Osteocyte (in vitro differentiated cells): Measurements from ENCODE around the gene TENM3. TPM values are rescaled to one million over a fixed set of nuclear protein-coding genes. Genes with fewer than 3 reads are reported as not detected.
"Not testable (repeated sequence)": the region's sequence is repeated elsewhere in the genome, so short reads cannot be mapped to it uniquely, and the experiment has no call there.

Source experiments
- DNase-seq: peaks from one replicate; pipeline ENCODE4 v3.0.0; 2021; ENCODE audit warnings: mixed read lengths; ENCODE audit not compliant: unreplicated experiment; ENCODE audit errors: extremely low spot score
- H3K27ac Mint-ChIP-seq: one replicate; pipeline ENCODE4 v1.8.0; 2021; ENCODE audit warnings: mild to moderate bottlenecking, mixed read lengths; ENCODE audit not compliant: unreplicated experiment
- H3K27me3 Mint-ChIP-seq: one replicate; pipeline ENCODE4 v1.8.0; 2021; ENCODE audit warnings: mixed read lengths; ENCODE audit not compliant: unreplicated experiment
- H3K36me3 Mint-ChIP-seq: one replicate; pipeline ENCODE4 v1.8.0; 2021; ENCODE audit warnings: mixed read lengths; ENCODE audit not compliant: unreplicated experiment
- H3K4me1 Mint-ChIP-seq: one replicate; pipeline ENCODE4 v1.8.0; 2021; ENCODE audit warnings: mixed read lengths; ENCODE audit not compliant: unreplicated experiment
- H3K4me3 Mint-ChIP-seq: one replicate; pipeline ENCODE4 v1.8.0; 2021; ENCODE audit warnings: mild to moderate bottlenecking, moderate library complexity, mixed read lengths; ENCODE audit not compliant: unreplicated experiment
- H3K9me3 Mint-ChIP-seq: one replicate; pipeline ENCODE4 v1.8.0; 2021; ENCODE audit warnings: mixed read lengths; ENCODE audit not compliant: unreplicated experiment
- CTCF ChIP-seq: fragments of 200-600 bp; sonication (generic); IDR thresholded peaks from 2 replicates; pipeline ENCODE4 v1.5.0; 2021; ENCODE audit warnings: antibody characterized with exemption, mild to moderate bottlenecking, moderate library complexity
- total RNA-seq: library from RNA; stranded (reverse); gene quantifications from 2 replicates; pipeline ENCODE4 v1.2.1, GENCODE V29; 2021

TENM3 gene
- total RNA-seq, 1 donor from 2014 or later, result 78.3 TPM

GRCh38 chr4:182231496-182231895 lies 11.7 kb upstream of the TENM3 start:
- Mint-ChIP-seq H3K27me3 (no peaks in the 10 kb centered on the region), H3K27ac (no peak overlapping the region), H3K36me3 (peaks cover 2% of the 10 kb centered on the region), H3K4me3 (no peak overlapping the region), H3K9me3 (no peaks in the 10 kb centered on the region), H3K4me1 (peaks cover 30% of the 10 kb centered on the region)
- TF ChIP-seq CTCF, result no peak
- no peak for DNase-seq

DNA sequence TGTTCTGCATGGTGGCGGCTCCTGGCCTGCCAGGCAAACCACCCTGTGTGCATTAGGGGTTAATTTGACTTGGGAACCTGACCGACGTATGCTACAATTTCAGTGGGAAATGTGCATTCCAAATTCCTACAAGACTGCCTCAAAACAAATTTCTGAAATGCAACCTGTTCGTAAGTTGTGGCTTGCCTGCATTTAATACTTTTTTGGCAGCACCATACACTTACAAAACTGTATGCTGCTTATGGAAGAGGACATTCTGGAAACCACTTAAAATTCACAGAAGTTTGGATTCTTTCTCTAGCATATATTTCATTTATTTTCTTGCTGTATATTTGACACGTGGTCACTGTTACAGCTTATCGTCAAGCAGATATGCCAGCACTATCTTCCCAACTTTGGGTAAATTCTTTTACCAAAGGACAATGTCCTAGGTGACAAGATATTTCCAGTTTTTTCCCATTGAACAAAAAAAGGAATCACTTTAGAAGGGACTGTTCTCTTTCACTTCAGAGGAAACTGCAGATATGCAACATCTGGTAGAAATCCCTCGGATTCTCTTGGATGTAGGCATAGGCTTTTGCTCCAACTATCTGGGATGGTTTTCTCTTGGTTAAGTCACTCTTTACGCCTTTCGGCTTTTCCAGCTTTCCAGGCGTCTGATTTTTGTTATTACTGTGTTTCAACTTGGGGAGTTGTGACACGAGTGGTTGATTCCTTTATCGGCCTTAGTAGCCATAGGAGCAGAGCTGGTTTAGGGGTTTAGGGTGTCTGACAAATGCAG lies 9.7 kb upstream of the TENM3 start:
- no peak for TF ChIP-seq CTCF
- H3K36me3 Mint-ChIP-seq, result peaks cover 2% of the 10 kb centered on the region
- no peaks in the 10 kb centered on the region for H3K27me3 Mint-ChIP-seq
- no peak for DNase-seq
- H3K9me3 Mint-ChIP-seq, result no peaks in the 10 kb centered on the region
- no peak overlapping the region for H3K27ac Mint-ChIP-seq
- no peak overlapping the region for H3K4me3 Mint-ChIP-seq
- peaks cover 40% of the 10 kb centered on the region for H3K4me1 Mint-ChIP-seq

GRCh38 chr4:182235021-182235795 lies 8.0 kb upstream of the TENM3 start:
- H3K27ac Mint-ChIP-seq, result peak overlapping the region; percentile 44
- H3K27me3 Mint-ChIP-seq, result no peaks in the 10 kb centered on the region
- H3K9me3 Mint-ChIP-seq, result no peaks in the 10 kb centered on the region
- peaks cover 53% of the 10 kb centered on the region for H3K4me1 Mint-ChIP-seq
- TF ChIP-seq CTCF, result no peak
- DNase-seq, result no peak
- no peak overlapping the region for H3K4me3 Mint-ChIP-seq
- H3K36me3 Mint-ChIP-seq, result peaks cover 2% of the 10 kb centered on the region

GRCh38 chr4:182236186-182236585 lies 7.0 kb upstream of the TENM3 start:
- H3K9me3 Mint-ChIP-seq, result no peaks in the 10 kb centered on the region
- H3K4me3 Mint-ChIP-seq, result no peak overlapping the region
- H3K27me3 Mint-ChIP-seq, result no peaks in the 10 kb centered on the region
- DNase-seq, result no peak
- peaks cover 2% of the 10 kb centered on the region for H3K36me3 Mint-ChIP-seq
- no peak for TF ChIP-seq CTCF
- H3K4me1 Mint-ChIP-seq, result peaks cover 57% of the 10 kb centered on the region
- H3K27ac Mint-ChIP-seq, result no peak overlapping the region

GRCh38 chr4:182237010-182237409 lies 6.2 kb upstream of the TENM3 start:
- H3K9me3 Mint-ChIP-seq, H3K27ac Mint-ChIP-seq, DNase-seq, H3K36me3 Mint-ChIP-seq, H3K4me3 Mint-ChIP-seq, H3K27me3 Mint-ChIP-seq: not testable (repeated sequence)
- H3K4me1 Mint-ChIP-seq, result peaks cover 55% of the 10 kb centered on the region
